Lower leg skin (tissue), 3 donors: Measurements from ENCODE around the gene PCNX4.

ENCODE experiments used
- POLR2A ChIP-seq, 2 donors: fragments of 450-650 bp; IDR thresholded peaks; one replicate each; pipeline ENCODE4 v1.6.1; 2016 to 2017; ENCODE audit warnings: antibody characterized with exemption in 2 of 2, mild to moderate bottlenecking in 1 of 2, moderate library complexity in 1 of 2
- TF ChIP-seq, protein P1 (sequence below), 3 donors: fragments of 450-650 bp; IDR thresholded peaks; one replicate each; pipeline ENCODE4 v1.5.1; 2016; ENCODE audit warnings: antibody characterized with exemption in 3 of 3, mild to moderate bottlenecking in 3 of 3, moderate library complexity in 2 of 3

DNA sequence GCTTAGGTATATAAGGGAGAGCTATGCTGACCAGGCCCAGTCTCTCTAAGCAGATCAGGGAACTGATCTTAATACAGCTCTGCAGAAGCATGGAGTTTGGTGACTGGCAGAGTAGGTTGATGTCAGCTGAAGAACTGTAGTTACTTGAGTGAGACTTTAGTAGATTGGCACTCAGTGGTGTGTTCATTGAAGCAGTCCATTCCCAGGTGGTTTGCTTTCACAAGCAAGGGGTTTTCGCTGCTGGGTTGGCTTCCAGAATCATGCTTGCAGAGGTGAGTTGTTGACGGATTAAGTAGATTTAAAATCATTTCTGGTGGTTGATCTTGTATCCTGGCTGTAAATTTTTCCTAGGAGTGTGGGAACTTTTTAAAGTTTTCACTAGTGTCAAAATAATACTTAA is 80.0 kb downstream of the PCNX4 start:
- TF ChIP-seq, protein P1, sequence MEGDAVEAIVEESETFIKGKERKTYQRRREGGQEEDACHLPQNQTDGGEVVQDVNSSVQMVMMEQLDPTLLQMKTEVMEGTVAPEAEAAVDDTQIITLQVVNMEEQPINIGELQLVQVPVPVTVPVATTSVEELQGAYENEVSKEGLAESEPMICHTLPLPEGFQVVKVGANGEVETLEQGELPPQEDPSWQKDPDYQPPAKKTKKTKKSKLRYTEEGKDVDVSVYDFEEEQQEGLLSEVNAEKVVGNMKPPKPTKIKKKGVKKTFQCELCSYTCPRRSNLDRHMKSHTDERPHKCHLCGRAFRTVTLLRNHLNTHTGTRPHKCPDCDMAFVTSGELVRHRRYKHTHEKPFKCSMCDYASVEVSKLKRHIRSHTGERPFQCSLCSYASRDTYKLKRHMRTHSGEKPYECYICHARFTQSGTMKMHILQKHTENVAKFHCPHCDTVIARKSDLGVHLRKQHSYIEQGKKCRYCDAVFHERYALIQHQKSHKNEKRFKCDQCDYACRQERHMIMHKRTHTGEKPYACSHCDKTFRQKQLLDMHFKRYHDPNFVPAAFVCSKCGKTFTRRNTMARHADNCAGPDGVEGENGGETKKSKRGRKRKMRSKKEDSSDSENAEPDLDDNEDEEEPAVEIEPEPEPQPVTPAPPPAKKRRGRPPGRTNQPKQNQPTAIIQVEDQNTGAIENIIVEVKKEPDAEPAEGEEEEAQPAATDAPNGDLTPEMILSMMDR (IDR thresholded peaks at IDR 0.05) = no peak
- no peak for TF ChIP-seq POLR2A (IDR thresholded peaks at IDR 0.05)
